Measurements from ENCODE around the gene FEN1.

Gene FEN1, protein sequence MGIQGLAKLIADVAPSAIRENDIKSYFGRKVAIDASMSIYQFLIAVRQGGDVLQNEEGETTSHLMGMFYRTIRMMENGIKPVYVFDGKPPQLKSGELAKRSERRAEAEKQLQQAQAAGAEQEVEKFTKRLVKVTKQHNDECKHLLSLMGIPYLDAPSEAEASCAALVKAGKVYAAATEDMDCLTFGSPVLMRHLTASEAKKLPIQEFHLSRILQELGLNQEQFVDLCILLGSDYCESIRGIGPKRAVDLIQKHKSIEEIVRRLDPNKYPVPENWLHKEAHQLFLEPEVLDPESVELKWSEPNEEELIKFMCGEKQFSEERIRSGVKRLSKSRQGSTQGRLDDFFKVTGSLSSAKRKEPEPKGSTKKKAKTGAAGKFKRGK

DNA sequence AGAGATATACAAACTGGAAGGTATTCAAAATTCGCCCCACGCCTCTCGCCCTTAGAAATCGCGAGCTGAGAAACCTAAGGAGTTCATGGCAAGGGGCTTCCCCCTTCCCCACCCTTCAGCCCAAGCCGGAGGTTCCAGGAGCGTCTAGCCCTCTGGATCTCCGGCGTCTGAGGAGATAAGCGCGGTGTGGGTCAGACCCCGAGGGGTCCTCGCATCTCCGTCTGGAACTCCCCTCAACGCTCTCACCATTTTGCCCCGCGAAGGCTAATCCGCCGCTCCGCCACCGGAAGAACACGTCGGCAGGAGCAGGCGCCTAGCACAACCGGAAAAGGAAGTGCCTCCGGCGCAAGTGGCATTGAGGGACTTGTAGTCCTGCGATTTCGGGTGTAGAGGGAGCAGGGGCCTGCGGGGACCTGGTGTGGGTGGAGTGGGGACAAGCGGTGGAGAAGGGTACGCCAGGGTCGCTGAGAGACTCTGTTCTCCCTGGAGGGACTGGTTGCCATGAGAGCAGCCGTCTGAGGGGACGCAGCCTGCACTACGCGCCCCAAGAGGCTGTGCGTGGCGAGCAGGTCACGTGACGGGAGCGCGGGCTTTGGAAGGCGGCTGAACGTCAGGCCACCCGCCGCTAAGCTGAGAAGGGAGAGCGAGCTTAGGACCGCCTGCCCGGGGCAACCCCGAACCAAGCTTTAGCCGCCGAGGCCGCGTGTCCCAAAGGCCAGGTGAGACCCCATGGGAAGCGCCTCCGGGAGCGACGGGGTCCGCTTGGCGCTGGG lies at the start of gene FEN1, which contains the start of gene TMEM258:
TSS of gene FEN1 (plus strand) at position 602 of the 773 bp plus-strand sequence. CDS start 2,451 bp downstream, outside the sequence.
TSS of gene TMEM258 (minus strand) at position 290 of the 773 bp plus-strand sequence. CDS start at position 249, 41 bp downstream.
- Histone ChIP-seq H3K36me3 (ENCODE audit: control insufficient read depth in 2 of 2, insufficient read depth in 2 of 2, low read length in 2 of 2) (peaks cover 22 to 35% of the 10 kb centered on the region in 2 donors), H3K9ac (ENCODE audit: low read depth in 1 of 2, low read length in 2 of 2) (peak within 1 kb of the TSS; percentile 92 to 94), H3K9me3 (ENCODE audit: control insufficient read depth in 2 of 2, low read length in 2 of 2) (no peaks in the 10 kb centered on the region), H3K4me1 (ENCODE audit: control insufficient read depth in 2 of 2, insufficient read depth in 2 of 2, low read length in 2 of 2) (peaks cover 13 to 15% of the 10 kb centered on the region in 2 donors), H3K27me3 (ENCODE audit: control insufficient read depth in 2 of 2, insufficient read depth in 2 of 2, low read length in 2 of 2) (no peaks in the 10 kb centered on the region), H3K27ac (ENCODE audit: low read depth in 2 of 2, low read length in 2 of 2) (peak within 1 kb of the TSS; percentile 88 to 96), H3K4me3 (ENCODE audit: low read length in 2 of 2) (peak within 1 kb of the TSS; percentile 88 to 97)

DNA sequence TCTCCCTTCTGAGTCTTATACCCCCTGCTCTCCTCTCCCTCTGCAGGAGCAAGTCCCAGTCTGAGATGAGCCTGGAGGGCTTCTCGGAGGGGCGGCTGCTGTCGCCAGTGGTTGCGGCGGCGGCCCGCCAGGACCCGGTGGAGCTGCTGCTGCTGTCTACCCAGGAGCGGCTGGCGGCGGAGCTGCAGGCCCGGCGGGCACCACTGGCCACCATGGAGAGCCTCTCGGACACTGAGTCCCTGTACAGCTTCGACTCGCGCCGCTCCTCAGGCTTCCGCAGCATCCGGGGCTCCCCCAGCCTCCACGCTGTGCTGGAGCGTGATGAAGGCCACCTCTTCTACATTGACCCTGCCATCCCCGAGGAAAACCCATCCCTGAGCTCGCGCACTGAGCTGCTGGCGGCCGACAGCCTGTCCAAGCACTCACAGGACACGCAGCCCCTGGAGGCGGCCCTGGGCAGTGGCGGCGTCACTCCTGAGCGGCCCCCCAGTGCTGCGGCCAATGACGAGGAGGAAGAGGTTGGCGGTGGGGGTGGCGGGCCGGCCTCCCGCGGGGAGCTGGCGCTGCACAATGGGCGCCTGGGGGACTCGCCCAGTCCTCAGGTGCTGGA lies 49.1 kb upstream of the FEN1 start:
- H3K36me3 ChIP-seq (ENCODE audit: control insufficient read depth in 2 of 2, insufficient read depth in 2 of 2, low read length in 2 of 2) = peaks cover 3 to 13% of the 10 kb centered on the region in 2 donors
- no peaks in the 10 kb centered on the region for H3K9me3 ChIP-seq (ENCODE audit: control insufficient read depth in 2 of 2, low read length in 2 of 2)
- no peak overlapping the region for H3K4me3 ChIP-seq (ENCODE audit: low read length in 2 of 2)
- H3K27me3 ChIP-seq (ENCODE audit: control insufficient read depth in 2 of 2, insufficient read depth in 2 of 2, low read length in 2 of 2) = no peaks in the 10 kb centered on the region
- peaks cover 11 to 15% of the 10 kb centered on the region in 2 donors for H3K4me1 ChIP-seq (ENCODE audit: control insufficient read depth in 2 of 2, insufficient read depth in 2 of 2, low read length in 2 of 2)
- no peak overlapping the region for H3K9ac ChIP-seq (ENCODE audit: low read depth in 1 of 2, low read length in 2 of 2)
- H3K27ac ChIP-seq (ENCODE audit: low read depth in 2 of 2, low read length in 2 of 2) = no peak overlapping the region

DNA sequence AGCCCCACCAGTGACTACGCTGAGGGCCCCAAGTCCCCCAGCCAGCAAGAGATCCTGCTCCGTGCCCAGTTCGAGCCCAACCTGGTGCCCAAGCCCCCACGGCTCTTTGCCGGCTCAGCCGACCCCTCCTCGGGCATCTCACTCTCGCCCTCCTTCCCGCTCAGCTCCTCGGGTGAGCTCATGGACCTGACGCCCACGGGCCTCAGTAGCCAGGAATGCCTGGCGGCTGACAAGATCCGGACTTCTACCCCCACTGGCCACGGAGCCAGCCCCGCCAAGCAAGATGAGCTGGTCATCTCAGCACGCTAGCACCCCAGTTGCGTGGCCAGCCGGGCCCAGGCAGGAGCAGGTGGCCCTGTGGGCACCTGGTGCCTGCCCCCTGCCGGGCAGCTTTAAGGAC lies 48.5 kb upstream of the FEN1 start:
- Histone ChIP-seq H3K36me3 (ENCODE audit: control insufficient read depth in 2 of 2, insufficient read depth in 2 of 2, low read length in 2 of 2) (peaks cover 3 to 13% of the 10 kb centered on the region in 2 donors), H3K27me3 (ENCODE audit: control insufficient read depth in 2 of 2, insufficient read depth in 2 of 2, low read length in 2 of 2) (no peaks in the 10 kb centered on the region), H3K27ac (ENCODE audit: low read depth in 2 of 2, low read length in 2 of 2) (no peak overlapping the region), H3K4me3 (ENCODE audit: low read length in 2 of 2) (no peak overlapping the region), H3K9me3 (ENCODE audit: control insufficient read depth in 2 of 2, low read length in 2 of 2) (no peaks in the 10 kb centered on the region), H3K9ac (ENCODE audit: low read depth in 1 of 2, low read length in 2 of 2) (no peak overlapping the region), H3K4me1 (ENCODE audit: control insufficient read depth in 2 of 2, insufficient read depth in 2 of 2, low read length in 2 of 2) (peaks cover 11 to 15% of the 10 kb centered on the region in 2 donors)

DNA sequence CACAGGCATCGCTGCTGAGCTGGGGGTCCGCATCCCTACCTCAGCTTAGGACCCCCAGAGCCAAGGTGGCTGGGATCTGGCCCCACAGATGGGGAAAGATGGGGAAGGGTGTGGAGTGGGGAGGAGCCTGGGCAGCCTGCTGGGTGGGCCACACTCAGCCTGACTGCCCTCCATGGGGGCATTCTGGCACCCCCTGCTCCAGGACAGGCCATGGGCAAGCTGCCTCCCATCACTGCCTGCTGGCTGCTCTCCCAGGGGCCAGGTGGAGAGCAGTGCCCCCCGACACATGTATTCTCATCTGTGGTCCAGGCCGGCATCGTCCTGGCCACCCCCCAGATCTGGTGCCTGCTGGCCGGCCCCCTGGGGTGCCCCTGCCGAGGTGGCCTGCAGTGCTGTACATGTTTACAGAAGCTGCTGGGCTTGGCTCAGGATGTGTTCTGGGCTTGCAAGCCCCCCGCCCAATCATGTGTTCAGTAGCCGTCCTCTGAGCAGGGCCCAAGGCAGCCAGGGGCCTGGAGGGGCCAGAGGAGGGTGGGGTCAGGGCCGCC lies 48.0 kb upstream of the FEN1 start:
- no peaks in the 10 kb centered on the region for H3K27me3 ChIP-seq (ENCODE audit: control insufficient read depth in 2 of 2, insufficient read depth in 2 of 2, low read length in 2 of 2)
- H3K4me3 ChIP-seq (ENCODE audit: low read length in 2 of 2) = no peak overlapping the region
- H3K36me3 ChIP-seq (ENCODE audit: control insufficient read depth in 2 of 2, insufficient read depth in 2 of 2, low read length in 2 of 2) = peaks cover 3 to 10% of the 10 kb centered on the region in 2 donors
- H3K9ac ChIP-seq (ENCODE audit: low read depth in 1 of 2, low read length in 2 of 2) = no peak overlapping the region
- no peaks in the 10 kb centered on the region for H3K9me3 ChIP-seq (ENCODE audit: control insufficient read depth in 2 of 2, low read length in 2 of 2)
- peaks cover 11 to 15% of the 10 kb centered on the region in 2 donors for H3K4me1 ChIP-seq (ENCODE audit: control insufficient read depth in 2 of 2, insufficient read depth in 2 of 2, low read length in 2 of 2)
- no peak overlapping the region for H3K27ac ChIP-seq (ENCODE audit: low read depth in 2 of 2, low read length in 2 of 2)

DNA sequence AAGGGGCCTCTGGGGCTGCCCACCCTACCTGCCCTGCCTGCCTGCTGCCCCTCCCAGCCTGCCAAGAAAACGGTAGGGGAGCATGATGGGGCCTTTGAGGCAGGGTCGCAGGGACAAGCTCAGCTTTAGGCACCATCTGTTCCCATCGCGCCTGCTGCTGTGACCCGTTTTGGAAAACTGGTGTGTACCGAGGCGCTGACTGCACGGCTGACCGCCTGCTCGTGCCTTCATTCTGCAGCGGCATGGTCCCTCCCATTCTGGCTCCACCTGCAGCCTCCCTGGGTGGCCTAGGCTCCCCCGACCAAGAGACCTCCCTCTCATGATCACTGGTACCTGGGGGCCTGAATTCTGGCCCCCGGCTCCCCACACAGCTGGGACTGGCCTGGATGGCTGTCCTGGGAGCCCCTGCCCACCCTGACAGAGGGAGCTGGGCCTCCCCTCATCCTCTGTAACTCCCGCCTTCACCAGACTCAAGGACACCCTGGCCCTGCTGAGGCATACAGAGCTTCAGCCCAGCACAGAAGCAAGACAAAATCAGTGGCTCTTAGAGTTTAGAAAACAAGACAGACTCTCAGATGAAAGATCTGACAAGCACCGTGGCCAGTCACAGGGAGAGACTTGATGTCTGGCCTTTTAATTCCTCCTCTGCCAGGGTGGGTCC lies 46.8 kb upstream of the FEN1 start:
- Histone ChIP-seq H3K27ac (ENCODE audit: low read depth in 2 of 2, low read length in 2 of 2) (no peak overlapping the region), H3K4me1 (ENCODE audit: control insufficient read depth in 2 of 2, insufficient read depth in 2 of 2, low read length in 2 of 2) (peaks cover 11 to 15% of the 10 kb centered on the region in 2 donors), H3K9ac (ENCODE audit: low read depth in 1 of 2, low read length in 2 of 2) (no peak overlapping the region)

DNA sequence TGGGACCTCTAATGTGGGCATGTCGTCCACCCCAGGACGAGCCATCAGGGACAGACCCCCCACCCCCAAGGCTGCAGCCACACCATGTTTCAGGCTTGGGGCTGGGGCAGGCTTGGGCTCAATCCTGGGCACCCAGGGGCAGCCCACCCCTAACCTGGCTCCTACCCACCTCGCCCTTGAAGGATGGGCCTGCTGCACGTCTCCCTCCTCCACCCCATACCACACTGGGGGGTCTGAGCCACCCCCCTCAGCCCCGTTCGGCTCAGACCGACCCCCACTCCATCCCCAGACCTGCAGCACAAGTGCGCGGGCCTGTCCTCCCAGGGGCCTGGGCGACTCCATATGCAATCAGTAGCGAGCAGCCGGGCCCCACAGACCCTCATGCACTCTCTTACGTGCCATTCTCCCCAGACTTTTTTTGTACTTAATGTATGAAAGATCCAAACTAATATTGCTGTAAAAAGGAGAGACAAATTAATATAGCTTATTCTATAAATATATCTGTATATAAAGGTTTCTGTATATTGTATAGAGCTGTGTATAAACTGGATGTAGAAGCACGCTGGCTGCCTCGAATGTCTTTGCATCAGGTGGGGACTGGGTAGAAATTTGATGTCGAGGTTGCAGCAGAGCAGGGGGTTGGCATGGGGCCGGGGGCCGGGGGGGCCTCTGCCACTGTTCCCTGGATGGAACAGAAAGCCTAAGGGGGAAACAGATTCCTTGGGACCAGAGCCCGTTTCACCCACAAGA lies 46.1 kb upstream of the FEN1 start:
- no peaks in the 10 kb centered on the region for H3K9me3 ChIP-seq (ENCODE audit: control insufficient read depth in 2 of 2, low read length in 2 of 2)
- H3K9ac ChIP-seq (ENCODE audit: low read depth in 1 of 2, low read length in 2 of 2) = no peak overlapping the region
- H3K27ac ChIP-seq (ENCODE audit: low read depth in 2 of 2, low read length in 2 of 2) = no peak overlapping the region
- H3K4me3 ChIP-seq (ENCODE audit: low read length in 2 of 2) = no peak overlapping the region
- peaks cover 0 to 5% of the 10 kb centered on the region in 2 donors for H3K36me3 ChIP-seq (ENCODE audit: control insufficient read depth in 2 of 2, insufficient read depth in 2 of 2, low read length in 2 of 2)
- H3K27me3 ChIP-seq (ENCODE audit: control insufficient read depth in 2 of 2, insufficient read depth in 2 of 2, low read length in 2 of 2) = no peaks in the 10 kb centered on the region
- H3K4me1 ChIP-seq (ENCODE audit: control insufficient read depth in 2 of 2, insufficient read depth in 2 of 2, low read length in 2 of 2) = peaks cover 11 to 15% of the 10 kb centered on the region in 2 donors

More for the DNA sequence above, 46.8 kb upstream of the FEN1 start:
- H3K4me3 ChIP-seq (ENCODE audit: low read length in 2 of 2) = no peak overlapping the region
- peaks cover 3 to 5% of the 10 kb centered on the region in 2 donors for H3K36me3 ChIP-seq (ENCODE audit: control insufficient read depth in 2 of 2, insufficient read depth in 2 of 2, low read length in 2 of 2)
- H3K9me3 ChIP-seq (ENCODE audit: control insufficient read depth in 2 of 2, low read length in 2 of 2) = no peaks in the 10 kb centered on the region
- H3K27me3 ChIP-seq (ENCODE audit: control insufficient read depth in 2 of 2, insufficient read depth in 2 of 2, low read length in 2 of 2) = no peaks in the 10 kb centered on the region

DNA sequence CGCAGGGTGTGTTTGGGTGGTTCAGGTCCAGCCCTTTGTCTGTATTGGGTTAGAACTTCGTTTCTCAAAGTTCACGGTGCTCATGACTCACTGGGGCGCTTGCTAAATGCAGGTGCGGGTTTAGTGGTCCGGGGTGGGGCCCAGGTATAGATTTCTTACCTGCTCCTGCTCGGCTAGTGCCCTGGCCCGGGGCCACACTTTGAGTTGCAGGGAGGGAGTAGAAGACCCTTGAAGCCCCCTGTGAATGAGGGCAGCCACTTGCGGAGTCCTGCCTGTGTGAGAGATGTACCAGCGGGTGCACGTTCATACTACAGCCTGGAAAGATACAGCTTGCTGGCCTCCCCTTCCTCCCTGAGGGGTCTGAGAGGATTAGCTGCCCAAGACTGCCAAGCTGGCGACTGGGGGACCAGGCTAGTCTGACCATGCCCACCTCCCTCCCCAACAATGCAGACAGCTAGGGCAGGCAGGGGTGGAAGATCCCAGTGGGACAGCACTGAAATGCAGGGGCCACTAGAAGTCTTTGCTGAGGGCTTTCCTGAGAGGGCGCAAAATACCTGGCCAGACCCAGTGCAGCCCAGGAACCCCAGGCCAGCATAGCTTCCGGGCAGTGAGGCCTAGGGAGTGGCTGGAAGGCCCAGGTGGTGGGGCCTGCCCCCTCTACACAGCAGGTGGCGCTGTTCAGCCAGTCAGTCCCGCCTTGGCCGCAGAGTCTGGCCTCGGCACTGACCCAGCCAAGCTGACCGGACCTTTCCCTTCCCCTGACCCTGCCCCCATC lies 45.3 kb upstream of the FEN1 start:
- Histone ChIP-seq H3K27me3 (ENCODE audit: control insufficient read depth in 2 of 2, insufficient read depth in 2 of 2, low read length in 2 of 2) (peaks cover 0 to 5% of the 10 kb centered on the region in 2 donors), H3K4me1 (ENCODE audit: control insufficient read depth in 2 of 2, insufficient read depth in 2 of 2, low read length in 2 of 2) (peaks cover 13 to 14% of the 10 kb centered on the region in 2 donors), H3K27ac (ENCODE audit: low read depth in 2 of 2, low read length in 2 of 2) (peak overlapping the region in 1 of 2 donors; percentile 23), H3K4me3 (ENCODE audit: low read length in 2 of 2) (no peak overlapping the region), H3K36me3 (ENCODE audit: control insufficient read depth in 2 of 2, insufficient read depth in 2 of 2, low read length in 2 of 2) (no peaks in the 10 kb centered on the region), H3K9me3 (ENCODE audit: control insufficient read depth in 2 of 2, low read length in 2 of 2) (no peaks in the 10 kb centered on the region), H3K9ac (ENCODE audit: low read depth in 1 of 2, low read length in 2 of 2) (peak overlapping the region in 1 of 2 donors; percentile 44)

DNA sequence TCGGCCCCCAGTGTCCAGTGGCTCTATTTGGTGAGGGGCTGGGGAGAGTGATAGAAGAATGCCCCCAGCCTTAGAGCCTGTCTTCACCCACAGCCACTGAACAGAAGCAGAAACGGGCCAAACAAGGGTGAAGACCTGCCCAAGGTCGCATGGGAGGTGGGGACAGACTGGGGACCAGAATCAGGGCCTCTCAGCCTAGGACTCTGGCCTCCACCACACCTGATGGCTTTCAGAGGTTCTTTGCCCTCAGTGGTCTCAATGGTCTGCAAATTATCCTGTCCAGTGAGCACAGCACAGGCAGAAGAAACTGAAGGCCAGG lies 44.8 kb upstream of the FEN1 start:
- H3K4me3 ChIP-seq (ENCODE audit: low read length in 2 of 2) = no peak overlapping the region
- no peaks in the 10 kb centered on the region for H3K36me3 ChIP-seq (ENCODE audit: control insufficient read depth in 2 of 2, insufficient read depth in 2 of 2, low read length in 2 of 2)
- H3K27me3 ChIP-seq (ENCODE audit: control insufficient read depth in 2 of 2, insufficient read depth in 2 of 2, low read length in 2 of 2) = peaks cover 0 to 5% of the 10 kb centered on the region in 2 donors
- no peak overlapping the region for H3K27ac ChIP-seq (ENCODE audit: low read depth in 2 of 2, low read length in 2 of 2)
- H3K9me3 ChIP-seq (ENCODE audit: control insufficient read depth in 2 of 2, low read length in 2 of 2) = no peaks in the 10 kb centered on the region
- peaks cover 13 to 14% of the 10 kb centered on the region in 2 donors for H3K4me1 ChIP-seq (ENCODE audit: control insufficient read depth in 2 of 2, insufficient read depth in 2 of 2, low read length in 2 of 2)
- peak overlapping the region in 1 of 2 donors; percentile 44 for H3K9ac ChIP-seq (ENCODE audit: low read depth in 1 of 2, low read length in 2 of 2)

Data from mucosa of rectum (tissue), 2 donors.